HG03039 (cell line): ENCODE results near the gene MAP2K4.
"Not testable (repeated sequence)": the region's sequence is repeated elsewhere in the genome, so short reads cannot be mapped to it uniquely, and the experiment has no call there.

Source experiments
- ATAC-seq: cut with Tn5 transposase; IDR thresholded peaks from one replicate; pipeline ENCODE4 v1.9.1; 2021; ENCODE audit warnings: mild to moderate bottlenecking, moderate library complexity; ENCODE audit not compliant: unreplicated experiment

MAP2K4 gene

GRCh38 chr17:12136243-12136642 is 115.6 kb downstream of the MAP2K4 start:
- ATAC-seq: no peak

DNA sequence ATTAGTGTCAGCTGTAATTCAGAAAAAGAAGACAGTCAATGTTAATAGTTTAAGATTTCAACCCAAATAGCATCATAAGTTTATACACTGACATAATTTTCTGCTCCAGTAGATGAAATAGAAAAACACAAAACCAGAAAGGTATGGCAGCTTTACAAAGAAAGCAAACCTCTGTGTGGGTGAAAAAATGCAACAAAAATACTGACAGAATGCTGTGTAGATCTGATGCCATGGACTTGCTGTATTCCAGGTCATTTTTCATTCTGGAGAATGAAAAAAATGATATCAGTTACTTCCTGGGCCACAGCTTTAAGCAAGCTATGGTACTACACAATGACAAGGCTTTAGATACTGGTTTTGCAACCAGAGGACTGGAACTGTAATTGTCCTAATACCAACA is 116.0 kb downstream of the MAP2K4 start:
- ATAC-seq: no peak

GRCh38 chr17:12137859-12138258 is 117.2 kb downstream of the MAP2K4 start:
- no peak for ATAC-seq

GRCh38 chr17:12140685-12141084 is 120.0 kb downstream of the MAP2K4 start:
- no peak for ATAC-seq

DNA sequence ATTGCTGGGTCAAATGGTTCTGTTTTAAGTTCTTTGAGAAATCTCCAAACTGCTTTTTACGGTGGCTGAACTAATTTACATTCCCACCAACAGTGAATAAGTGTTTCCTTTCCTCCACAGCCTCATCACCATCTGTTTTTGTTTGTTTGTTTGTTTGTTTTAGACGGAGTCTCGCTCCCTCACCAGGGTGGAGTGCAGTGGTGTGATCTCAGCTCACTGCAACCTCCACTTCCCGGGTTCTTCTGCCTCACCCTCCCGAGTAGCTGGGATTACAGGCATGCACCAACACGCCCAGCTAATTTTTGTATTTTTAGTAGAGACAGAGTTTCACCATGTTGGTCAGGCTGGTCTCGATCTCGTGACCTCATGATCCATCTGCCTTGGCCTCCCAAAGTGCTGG is 141.5 kb downstream of the MAP2K4 start:
- ATAC-seq: not testable (repeated sequence)

DNA sequence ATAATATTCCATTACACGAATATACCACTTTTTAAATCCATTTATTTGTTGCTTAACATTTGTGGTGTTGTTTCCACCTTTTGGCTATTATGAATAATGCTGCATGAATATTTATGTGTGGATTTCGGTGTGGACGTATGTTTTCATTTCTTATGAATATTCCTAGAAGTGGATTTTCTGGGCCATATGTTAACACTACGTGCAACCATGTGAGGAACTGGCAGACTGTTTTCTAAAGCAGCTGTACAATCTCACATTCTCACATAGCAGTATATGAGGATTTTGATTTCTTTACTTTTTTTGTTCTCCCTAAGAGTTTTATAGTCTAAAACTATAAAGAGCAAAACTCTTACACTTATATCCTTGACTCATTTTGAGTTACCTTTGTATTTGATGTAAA is 143.4 kb downstream of the MAP2K4 start:
- ATAC-seq: no peak

DNA sequence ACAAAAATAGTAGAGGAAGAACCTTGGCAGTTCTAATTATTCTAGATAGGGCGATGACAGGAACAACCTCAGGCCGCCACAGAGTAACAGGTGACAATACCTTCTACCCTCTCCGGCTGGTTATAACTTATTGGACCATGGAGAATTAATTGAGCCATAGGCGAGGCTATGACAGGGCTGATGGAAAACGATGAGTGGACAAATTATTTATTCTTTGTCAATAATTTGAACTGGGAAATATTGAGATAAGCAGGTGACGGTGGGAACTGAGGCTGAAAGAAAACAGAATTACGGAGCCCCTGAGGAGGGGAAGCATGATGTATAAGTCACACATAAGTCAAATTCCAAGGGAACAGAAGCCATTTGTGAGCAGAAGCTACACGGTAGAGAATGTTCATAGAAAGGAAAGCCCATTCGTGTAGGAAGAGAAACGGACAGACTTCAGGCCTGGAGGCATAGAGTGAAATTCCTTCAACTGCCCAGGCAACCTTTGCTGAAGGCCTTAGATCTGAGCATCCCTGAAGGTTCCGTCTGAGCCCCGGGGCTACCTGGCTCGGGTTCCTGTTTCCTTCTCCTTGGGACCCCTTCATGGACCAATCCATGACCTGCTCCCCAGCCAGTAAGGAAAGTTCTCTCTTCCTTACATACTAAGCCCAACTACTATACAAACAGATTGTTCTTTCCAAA is 158.1 kb downstream of the MAP2K4 start:
- no peak for ATAC-seq

GRCh38 chr17:12180644-12181261 is 160.1 kb downstream of the MAP2K4 start:
- no peak for ATAC-seq

GRCh38 chr17:12187658-12188057 is 167.0 kb downstream of the MAP2K4 start:
- ATAC-seq: no peak

GRCh38 chr17:12193144-12193735 is 172.6 kb downstream of the MAP2K4 start:
- ATAC-seq: no peak
